CD1c-positive myeloid dendritic cell (primary cell): ENCODE results near the gene TFAP2B.

Experiments
- DNase-seq: peaks from one replicate; pipeline ENCODE4 v3.0.0-alpha.2; 2016; ENCODE audit errors: extremely low spot score

TFAP2B gene

DNA sequence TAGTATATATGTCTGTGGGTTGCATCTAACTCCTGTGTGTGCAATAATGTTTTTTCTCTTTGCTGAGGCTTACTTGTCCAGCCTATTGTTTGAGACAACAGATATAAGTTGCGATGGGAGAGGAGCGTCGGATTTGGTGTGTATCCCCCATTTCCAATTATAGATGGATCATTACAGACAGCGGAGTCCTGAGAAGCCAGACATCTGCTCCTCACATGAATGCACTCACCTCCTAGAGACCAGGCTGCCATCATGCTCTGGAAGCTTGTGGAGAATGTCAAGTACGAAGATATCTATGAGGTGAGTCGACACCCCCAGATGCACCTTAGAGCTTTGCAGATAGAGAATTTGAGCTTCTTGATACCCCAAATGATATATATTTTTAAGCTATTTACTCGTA lies at the start of gene TFAP2B:
Gene TFAP2B (plus strand): TSS at position 199 of the 400 bp plus-strand sequence. CDS start 21 bp downstream, at position 220.
- DNase-seq = no peak

DNA sequence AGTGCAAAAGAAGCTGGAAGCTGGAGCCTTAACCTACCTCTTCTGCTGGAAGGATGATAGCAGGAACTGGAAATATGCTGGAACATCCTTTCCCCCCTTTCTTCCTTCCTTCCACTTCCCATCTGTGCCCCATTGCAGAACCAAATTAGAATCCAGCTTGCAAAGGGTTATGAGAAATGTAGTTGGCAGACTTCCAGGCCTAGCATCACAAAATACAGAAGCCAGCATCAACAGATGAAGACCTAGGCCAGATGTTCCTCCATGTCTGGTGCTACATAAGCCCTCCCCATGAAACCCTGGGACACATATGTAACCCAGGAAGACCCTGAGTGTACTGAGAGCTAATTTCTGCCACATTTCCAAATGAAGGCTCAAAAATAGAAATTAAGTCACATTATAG lies 40.0 kb upstream of the TFAP2B start:
- no peak for DNase-seq

DNA sequence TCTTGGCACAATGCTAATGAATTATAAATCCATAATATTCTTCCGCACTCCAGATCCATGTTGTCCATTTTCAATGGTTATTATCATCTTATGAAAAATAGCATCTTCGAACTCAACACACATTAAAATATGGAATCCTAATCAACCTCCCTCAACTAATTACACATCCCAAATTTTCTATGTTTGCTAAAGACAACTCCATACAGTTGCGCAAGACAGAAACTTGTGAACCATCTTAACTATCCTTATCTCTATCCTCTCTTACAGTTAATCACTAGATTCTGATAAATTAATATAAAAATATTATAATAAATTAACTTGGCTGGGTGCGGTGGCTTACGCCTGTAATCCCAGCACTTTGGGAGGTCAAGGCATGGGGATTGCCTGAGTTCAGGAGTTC lies 38.3 kb upstream of the TFAP2B start:
- no peak for DNase-seq

DNA sequence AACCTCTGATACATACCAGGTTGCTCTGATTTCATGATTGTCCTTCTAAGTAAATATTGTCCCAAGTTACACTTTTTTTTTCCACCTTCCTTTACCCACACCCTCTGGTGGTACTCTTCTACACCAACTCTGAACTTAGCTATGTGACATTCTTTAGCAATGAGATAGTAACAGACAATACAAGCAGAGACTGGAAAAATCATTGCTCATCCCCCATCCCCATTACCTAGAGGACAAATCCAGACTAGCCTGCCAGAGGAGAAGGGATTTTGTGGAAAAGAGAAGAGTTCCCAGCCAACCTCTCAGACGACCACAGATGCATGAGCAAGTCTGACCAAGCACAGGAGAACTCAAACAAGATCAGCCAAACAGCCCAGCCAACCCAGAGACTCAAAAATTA lies 32.8 kb upstream of the TFAP2B start:
- DNase-seq = no peak

DNA sequence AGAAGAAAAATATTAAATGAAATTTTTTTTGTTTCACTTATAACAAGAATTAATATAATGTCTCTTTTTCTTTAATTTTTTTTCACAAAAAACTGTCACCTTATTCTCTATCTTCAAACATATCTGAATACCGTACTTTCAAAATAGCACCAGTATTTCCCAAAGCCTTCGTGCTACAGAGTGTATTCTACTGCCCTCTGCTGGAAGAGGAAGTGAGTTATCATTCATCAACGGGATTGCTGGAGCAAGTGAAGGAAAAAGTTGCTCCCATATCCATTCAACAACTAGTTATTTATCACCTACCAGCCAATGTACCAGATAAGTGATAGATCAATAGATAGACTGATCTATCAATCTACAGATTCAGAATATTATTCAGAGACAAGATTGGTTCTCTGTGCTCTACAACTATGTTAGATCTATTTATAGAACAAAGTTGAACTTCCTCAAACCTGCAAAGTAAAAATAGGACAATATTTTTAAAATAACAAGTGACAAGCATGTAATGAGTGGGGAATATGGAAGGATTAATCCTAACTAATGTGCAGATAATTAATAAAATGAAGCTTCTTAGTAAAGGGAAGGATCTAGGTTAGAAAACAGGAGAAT lies 26.7 kb upstream of the TFAP2B start:
- peak; percentile 41 for DNase-seq

DNA sequence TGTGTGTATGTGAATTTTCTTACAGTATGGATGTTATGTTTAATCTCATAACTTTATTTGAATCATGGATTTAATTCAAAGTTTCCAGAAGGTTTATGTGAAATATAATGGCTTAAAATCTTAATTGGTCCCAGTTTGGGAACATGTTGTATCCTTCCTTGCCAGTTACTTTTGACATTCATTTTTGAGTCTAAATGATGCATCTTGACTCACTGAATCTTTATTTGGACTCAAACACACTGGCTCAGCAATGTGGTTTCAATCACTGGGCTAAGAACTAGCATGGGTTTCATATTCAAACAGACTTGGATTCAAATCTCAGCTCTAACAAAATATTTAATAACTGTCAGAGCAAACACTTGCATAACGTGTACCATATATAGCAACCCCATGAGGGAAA lies 25.9 kb upstream of the TFAP2B start:
- DNase-seq = no peak

DNA sequence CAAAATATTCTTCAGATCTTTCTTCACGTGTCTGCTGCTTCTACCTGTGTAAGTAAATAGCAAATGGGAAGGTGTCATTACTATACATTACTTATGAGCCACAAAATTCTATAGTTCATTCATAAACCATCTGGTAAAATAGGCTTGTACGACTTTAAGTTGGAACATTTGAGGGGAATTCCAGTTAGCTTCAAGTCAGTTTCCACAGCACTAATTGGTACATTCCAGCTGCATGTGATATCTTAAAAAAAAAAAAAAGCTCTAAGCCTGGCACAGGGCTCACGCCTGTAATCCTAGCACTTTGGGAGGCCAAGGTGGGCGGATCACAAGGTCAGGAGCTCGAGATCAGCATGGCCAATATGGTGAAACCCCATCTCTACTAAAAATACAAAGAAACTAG lies 23.1 kb upstream of the TFAP2B start:
- no peak for DNase-seq

DNA sequence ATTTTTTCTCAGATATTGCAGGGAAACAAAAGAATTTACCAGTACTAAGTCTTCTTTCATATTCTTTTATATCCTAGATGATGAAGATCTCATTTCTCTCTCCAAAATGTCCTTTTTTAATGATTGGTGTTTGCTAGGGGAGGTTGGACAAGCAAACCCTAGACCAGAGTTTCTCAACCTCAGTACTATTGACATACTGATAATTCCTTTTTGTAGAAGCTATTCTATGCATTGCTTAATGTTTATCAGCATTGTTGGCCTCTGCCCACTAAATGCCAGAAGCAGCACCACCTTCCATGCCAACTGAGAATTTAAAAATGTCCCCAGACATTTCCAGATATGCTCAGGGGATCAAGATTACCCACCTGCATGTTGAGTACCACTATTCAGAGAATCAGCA lies 14.4 kb upstream of the TFAP2B start:
- no peak for DNase-seq

DNA sequence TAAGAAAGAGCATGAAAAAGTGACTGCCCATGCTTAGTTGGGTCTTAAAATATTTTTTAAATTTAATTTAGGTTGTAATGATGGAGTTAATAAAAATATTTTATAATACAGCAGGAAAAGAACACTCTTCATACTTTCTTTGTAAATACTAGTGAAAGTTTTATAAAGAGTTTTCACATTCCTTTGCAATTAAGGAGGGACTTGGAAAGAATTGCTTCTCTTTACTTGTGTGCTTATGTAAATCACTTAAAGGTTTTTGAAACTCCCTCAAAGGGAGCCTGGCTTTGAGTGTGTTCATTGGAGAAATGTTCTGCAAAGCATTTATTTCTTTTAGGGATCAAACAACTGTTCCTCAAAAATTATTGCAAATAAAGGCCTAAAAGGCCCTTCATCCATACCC lies 11.6 kb upstream of the TFAP2B start:
- no peak for DNase-seq

DNA sequence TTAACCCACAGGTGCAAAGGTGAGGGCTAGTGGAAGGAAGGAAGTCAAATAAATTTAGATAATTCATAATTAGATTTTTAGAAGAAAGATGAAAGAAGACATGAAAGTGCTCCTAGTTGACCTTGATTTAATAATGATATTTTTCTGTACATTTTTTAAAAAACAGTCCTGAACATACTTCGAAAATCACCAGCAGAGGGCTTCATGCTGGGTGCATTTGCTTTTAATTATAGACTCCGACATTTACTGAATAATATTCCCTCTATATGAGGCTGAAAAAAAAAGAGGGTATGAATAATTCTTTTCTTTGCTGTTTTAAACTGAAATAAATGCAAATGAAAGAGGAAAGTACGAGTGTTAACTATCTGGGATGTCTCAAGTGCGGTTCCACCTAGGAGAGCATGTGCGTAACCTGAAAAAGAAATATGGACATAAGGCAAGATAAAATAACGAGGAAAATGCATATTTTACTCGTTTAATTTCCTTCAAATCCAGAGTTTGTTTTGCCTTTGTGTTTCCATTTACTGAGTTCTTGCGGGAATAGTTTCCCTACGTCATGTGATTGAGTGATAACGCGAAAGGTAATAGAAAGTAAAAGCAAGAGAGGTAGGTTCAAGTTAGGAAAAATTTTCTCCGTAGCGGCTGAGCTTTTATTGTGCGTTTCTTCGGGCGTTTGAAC lies 3.1 kb upstream of the TFAP2B start:
- DNase-seq = no peak

DNA sequence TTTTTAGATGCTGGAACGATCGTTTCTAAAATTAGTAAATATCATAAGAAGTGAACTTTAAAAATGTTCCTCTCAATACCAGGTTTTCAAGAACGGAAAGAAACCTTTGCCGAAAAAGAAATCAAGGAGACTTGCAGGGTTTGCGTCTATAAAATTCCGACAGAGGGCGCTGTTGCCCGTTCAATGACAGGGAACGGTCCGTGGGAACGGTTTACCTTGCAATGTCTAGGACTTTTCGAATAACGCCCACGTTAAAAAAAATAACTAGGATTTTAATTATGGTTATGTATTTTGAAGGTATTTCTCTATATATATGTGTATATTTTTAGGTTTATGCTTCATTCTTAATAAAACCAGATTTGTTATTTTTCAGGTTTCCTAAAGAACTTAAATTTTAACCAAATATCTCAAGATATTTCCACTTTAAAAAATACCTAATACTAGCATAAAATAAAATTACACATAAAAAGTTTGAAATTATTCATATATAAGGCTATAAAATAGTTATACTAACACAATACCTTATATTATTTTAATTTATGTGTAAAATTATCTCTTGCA lies 2.5 kb upstream of the TFAP2B start:
- peak; percentile 85 for DNase-seq

DNA sequence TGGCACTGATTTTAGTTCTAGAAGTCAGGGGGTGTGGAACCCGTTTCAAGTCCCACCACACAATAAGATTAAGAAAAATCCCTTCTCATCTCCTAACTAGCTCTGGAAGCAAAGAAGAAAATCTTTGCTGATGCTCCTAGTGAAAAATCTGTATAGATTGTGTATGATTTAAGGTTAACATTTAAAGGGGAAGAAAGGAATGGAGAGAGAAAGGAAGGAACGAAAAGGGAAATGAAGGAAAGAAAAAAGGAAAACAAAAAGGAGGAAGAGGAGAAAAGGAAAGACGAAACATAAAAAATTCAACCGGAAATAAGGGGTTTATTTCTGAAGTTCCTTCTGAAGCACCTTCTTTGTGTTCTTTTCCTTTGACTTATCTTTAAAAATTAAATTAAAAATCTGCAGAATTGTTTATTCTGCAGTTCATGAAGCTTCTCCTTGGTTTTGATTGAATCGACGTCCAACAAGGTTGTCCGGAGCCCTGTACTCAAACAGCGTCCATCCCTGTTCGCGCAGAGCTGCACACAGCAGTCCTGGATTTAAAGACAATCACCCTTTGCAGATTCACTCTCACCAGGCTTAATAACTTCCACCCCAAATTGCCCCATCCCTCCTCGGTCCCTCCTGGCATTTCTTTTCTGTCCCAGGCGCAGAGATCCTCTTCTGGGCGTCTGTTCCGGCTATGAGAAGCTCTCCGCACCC lies 1.6 kb upstream of the TFAP2B start:
- DNase-seq = no peak

DNA sequence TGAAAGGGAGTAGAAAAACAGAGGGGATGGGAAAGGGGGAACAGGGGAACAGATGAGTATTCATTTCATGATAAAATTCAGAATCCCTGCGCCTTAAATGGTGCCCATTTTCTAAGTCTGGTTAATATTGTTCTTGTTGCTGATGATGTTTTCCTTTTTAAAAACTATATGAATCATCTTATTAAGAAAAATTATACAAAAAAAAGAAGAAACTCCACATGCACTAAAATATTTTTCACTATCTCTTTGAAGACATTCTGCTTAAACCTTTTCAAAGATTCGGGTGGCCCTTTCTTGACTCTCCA lies 1.1 kb upstream of the TFAP2B start:
- DNase-seq = no peak

DNA sequence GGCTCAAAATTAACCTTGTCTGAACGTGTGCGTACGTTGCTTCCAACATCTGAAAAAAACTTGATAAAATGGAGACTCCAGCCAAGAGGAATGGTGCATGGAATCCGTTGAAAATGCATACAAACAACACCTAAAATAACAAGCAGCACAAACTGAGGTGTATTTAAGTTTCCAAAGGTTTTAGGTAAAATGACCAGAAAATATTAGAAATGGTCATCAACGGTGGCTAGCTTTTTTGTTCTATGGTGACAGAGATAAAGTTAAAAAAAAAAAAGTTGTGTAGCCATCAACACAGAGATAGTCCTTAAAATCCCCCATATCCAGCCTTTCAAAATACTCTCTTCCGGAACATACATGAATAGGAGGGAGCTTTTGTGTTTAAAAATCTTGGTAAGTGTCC lies 651 bp upstream of the TFAP2B start:
- no peak for DNase-seq

DNA sequence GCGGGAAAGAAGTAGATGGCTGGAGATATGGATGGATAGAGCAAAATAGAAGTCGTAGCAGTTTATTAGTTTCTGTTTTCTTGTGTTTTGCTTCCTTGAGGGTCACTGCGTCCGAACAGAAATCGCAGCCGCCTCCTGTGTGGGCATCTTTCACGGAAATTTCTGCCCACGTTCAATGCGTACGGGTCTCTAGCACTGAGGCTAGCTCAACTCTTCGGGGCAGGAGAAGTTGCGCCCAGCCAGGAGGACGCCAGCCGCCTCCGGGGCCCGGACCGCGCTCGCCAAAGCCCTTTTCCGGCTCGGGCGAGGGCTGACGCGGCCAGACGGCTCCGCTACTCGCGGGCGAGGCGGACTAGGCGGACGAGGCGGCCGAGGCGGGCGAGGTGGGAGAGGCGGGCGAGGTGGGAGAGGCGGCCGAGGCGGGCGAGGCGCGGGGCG lies 814 bp downstream of the TFAP2B start:
- no peak for DNase-seq

DNA sequence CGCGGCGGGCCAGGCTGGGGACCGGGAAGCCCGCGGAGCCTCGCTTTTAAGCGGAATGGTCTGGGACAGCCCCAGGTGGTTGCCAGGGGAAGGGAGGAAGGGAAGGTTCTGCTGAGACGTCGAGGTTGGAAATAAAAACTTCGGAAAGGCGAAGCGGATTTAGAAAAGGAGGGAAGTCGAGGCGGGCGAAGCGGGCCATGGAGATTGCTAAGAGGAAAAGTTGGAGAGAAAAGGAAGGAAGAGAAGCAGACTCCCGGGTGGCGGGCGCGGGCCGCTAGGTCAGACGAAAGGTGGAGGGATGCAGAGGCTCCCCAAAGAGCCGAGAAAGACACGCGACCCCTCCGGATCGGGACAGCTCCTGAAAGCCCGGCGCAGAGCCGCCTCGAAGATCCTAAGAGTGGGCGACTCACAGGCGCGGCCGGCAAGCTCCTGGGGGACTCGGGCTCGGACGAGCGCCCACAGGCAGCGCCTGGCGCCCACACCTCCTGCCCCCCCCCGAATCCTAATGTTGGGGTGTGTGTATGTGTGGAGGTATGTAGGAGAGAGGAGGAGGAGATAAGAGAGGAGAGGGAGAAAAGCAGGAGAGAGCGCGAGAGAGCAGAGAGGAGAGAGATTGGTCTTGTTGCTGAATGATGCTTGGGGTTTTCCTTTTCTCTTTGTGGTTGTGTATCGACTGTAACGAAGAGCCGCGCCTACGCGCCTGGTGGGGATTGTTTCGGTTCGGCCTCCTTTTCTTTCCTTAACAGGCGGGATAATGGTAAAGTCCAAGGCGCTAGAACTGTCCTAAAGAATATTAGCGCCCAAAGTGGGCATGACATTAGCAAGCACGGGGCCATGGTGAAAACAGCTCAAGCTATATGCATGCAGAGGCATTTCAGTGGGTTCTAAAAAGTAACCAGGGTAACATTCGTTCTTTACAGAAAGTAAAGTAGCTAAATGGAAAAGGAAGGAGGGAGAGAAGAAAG lies 1.5 kb downstream of the TFAP2B start:
- no peak for DNase-seq

DNA sequence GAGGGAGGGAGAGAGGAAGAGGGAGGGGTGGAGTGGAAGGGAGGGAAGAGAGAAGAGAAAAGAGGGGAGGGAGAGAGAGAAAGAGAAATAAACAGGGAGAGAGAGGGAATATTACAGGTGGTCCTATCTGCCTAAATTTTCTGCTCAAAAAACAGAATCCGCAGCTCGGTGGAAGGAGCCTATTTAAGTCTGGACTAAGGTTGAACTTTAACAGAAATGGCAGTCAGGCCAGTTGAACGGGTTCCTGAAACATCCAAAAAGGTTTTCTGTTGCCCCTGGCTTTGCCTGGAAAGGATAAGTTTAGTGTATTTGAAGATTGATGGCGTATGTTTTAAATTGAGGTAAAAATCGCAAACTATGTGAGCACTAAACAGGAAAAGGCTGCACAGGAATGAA lies 2.2 kb downstream of the TFAP2B start:
- DNase-seq = no peak

DNA sequence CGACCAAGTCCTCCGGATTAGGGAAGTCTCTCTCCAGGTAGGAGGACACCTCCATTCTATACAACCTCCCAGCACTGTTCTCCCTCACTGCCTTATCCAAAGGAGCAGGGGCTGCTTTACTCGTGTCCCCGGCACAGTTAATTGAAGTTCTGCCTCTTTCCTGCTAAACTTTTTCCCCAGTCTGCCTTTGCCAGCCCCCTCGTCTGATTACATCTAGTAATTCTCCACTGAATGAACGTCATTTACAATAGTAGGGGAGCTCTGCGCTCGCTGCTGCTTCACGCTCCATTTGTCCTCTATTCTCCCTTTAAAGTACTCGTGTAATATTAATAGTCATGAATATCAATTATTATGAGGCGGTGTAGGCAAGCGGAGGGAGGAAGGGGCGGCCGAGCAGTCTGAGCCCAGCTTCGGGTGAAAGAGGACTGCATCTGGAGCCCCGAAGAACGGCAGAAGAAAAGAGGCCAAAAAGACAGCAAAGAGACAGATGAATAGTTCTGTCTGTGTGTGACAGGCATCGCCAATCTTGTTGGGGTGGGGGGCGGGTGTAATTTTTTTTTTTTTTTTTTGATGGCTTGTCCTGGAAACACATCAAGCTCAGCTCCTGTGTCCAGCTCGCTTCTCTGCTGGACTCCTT lies 2.9 kb downstream of the TFAP2B start:
- no peak for DNase-seq

DNA sequence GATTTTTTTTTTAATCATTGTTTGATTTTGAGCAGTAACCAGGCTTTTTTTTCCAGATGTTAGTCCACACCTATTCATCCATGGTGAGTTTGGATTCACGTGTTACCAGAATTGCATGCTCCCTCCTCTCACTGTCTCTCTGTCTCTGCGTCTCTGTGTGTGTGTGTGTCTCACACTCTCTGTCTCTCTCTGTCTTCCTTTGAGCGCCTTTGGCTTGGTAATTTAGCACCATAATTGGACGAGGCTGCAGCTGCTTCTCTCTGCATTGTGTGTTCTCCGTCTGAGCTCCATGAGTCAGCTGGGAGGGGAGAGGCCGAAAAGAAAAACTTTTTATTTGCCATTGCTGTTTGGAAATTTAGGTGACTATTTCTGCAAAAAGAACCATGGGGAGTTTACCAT lies 3.4 kb downstream of the TFAP2B start:
- DNase-seq = no peak

DNA sequence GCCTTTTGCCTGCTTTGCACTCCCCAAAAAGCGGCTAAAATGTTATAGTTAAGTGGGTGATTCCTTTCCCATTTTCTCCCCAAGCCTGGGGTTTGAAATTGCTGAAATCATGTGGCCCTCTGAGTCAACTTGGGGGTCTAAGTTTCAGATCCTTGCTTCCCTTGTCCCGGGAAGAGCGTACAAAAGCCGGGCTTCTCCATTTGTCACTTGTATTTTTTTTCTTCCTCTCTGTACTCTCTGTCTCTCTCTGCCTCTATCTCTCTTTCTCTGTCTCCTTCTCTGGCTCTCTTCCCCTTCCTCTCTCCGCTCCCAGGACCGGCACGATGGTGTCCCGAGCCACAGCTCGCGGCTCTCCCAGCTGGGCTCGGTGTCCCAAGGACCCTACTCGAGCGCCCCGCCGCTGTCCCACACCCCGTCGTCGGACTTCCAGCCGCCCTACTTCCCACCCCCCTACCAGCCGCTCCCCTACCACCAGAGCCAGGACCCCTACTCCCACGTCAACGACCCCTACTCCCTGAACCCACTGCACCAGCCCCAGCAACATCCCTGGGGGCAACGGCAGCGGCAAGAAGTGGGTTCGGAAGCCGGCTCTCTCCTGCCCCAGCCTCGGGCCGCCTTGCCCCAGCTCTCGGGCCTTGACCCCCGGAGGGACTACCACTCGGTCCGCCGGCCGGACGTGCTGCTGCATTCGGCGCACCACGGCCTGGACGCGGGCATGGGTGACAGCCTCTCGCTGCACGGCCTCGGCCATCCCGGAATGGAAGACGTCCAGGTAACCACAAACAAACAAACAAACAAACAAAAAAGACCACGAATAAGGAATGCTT lies 4.6 kb downstream of the TFAP2B start:
- DNase-seq = no peak

DNA sequence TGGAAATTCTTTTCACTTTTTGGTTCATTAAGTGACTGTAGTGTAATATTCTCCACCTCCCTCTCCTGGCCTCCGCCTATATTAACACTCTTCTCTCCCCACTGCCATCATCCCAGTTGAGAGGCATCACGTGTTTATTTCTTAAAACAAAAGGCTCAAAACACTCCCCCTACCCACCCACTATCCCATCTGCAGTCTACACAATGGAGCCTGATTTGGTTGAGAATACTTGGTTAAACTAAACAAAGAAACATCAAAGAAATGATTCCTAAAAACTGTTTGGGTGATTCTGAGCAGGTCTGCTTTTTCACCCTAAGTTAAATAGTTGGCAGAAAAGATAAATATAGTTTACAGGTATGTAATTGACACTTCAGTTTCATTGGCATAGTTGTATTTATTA lies 5.9 kb downstream of the TFAP2B start:
- DNase-seq = no peak
